Measurements from ENCODE around the gene AP1B1.

AP1B1 gene

DNA sequence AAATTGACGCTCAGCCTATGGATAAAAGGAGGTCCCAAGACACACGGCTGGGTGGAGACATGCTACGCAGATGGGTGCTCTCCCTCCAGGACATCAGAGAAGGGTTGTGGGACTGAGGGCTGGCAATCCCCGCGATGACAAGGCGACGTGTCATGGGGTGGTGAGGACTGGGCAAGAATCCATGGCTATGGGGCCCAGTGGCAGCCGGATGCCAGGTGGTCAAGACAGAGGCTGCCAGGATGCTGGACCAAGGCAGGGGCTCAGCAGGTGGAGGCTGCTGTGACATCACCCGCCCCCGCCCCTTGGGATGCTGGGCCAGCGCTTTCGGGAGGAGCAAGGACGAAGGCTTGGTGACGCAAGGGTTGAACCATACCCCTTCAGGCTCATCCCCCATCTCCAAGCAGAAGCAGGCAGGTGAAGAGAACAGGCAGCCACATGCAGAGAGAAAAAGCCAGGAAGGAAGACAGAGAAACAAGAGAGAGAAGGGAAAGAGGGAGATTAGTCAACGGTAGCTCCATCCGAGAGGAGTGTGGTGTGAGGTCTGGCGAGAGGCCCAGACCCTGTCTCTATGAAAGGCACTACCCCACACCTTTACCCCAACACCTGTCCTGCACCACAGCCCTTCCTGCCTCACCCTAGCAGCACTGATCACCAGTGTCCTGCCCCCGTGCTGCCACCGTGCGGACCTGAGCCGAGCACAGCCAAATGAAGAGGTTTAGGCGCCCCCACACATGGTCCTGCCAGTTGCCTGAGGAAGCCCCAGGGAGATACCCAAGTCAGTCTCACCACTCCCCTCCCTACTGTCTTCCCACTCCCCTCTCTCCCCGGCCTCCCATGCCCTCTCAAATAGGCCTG lies 48.8 kb downstream of the AP1B1 start:
- H3K36me3 Mint-ChIP-seq: peaks cover 53% of the 10 kb centered on the region
- no peak for ATAC-seq (ENCODE audit: low read depth)

GRCh38 chr22:29338398-29338797 lies 50.0 kb downstream of the AP1B1 start:
- H3K36me3 Mint-ChIP-seq: peaks cover 54% of the 10 kb centered on the region
- no peak for ATAC-seq (ENCODE audit: low read depth)
- H3K27ac Mint-ChIP-seq: peak overlapping the region; percentile 62
- H3K27me3 Mint-ChIP-seq: no peaks in the 10 kb centered on the region
- no peak overlapping the region for H3K4me3 Mint-ChIP-seq
- H3K4me1 Mint-ChIP-seq: peaks cover 2% of the 10 kb centered on the region
- no peaks in the 10 kb centered on the region for H3K9me3 Mint-ChIP-seq
- DNase-seq (ENCODE audit: low spot score in 2 of 2): no peak

More for the DNA sequence above, 48.8 kb downstream of the AP1B1 start:
- peaks cover 2% of the 10 kb centered on the region for H3K4me1 Mint-ChIP-seq
- H3K27me3 Mint-ChIP-seq: no peaks in the 10 kb centered on the region
- no peak overlapping the region for H3K4me3 Mint-ChIP-seq
- H3K9me3 Mint-ChIP-seq: no peaks in the 10 kb centered on the region
- H3K27ac Mint-ChIP-seq: no peak overlapping the region
- no peak for DNase-seq (ENCODE audit: low spot score in 2 of 2)

- Mint-ChIP-seq H3K36me3 (peaks cover 53% of the 10 kb centered on the region), H3K27ac (no peak overlapping the region), H3K27me3 (no peaks in the 10 kb centered on the region), H3K4me3 (no peak overlapping the region), H3K4me1 (peaks cover 2% of the 10 kb centered on the region), H3K9me3 (no peaks in the 10 kb centered on the region)
- ATAC-seq (ENCODE audit: low read depth) (no peak), DNase-seq (ENCODE audit: low spot score in 2 of 2) (no peak)
Measured at GRCh38 chr22:29337631-29338284, 50.6 kb downstream of the AP1B1 start.

- Mint-ChIP-seq H3K9me3 (no peaks in the 10 kb centered on the region), H3K27me3 (no peaks in the 10 kb centered on the region), H3K27ac (no peak overlapping the region), H3K4me3 (no peak overlapping the region), H3K36me3 (peaks cover 49% of the 10 kb centered on the region), H3K4me1 (peaks cover 2% of the 10 kb centered on the region)
- no peak for DNase-seq (ENCODE audit: low spot score in 2 of 2)
- ATAC-seq (ENCODE audit: low read depth): no peak
Measured at GRCh38 chr22:29336751-29337490, 51.4 kb downstream of the AP1B1 start.

DNA sequence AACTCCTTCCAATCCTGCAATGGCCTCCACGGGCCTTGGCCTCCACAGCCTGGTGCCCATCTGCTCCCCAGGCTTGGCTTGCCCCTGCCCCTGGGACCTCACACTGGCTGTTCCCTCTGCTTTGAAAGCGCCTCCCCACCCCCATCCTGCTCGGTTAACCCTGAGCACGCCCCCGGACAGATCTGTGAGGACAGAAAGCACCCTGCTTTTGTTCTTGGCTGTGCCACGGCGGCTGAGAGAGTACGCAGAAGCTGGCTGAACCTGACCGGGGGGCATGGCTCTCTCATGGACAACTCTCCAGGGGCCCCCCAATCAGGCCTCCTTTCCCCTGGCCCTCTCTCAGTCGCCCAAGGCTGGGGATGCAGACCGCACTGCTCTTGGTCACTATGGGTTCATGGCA lies 52.7 kb downstream of the AP1B1 start:
- H3K4me3 Mint-ChIP-seq: no peak overlapping the region
- H3K4me1 Mint-ChIP-seq: peaks cover 2% of the 10 kb centered on the region
- no peaks in the 10 kb centered on the region for H3K27me3 Mint-ChIP-seq
- peak overlapping the region; percentile 50 for H3K27ac Mint-ChIP-seq
- no peak for DNase-seq (ENCODE audit: low spot score in 2 of 2)
- H3K9me3 Mint-ChIP-seq: no peaks in the 10 kb centered on the region
- ATAC-seq (ENCODE audit: low read depth): no peak
- H3K36me3 Mint-ChIP-seq: peaks cover 50% of the 10 kb centered on the region

DNA sequence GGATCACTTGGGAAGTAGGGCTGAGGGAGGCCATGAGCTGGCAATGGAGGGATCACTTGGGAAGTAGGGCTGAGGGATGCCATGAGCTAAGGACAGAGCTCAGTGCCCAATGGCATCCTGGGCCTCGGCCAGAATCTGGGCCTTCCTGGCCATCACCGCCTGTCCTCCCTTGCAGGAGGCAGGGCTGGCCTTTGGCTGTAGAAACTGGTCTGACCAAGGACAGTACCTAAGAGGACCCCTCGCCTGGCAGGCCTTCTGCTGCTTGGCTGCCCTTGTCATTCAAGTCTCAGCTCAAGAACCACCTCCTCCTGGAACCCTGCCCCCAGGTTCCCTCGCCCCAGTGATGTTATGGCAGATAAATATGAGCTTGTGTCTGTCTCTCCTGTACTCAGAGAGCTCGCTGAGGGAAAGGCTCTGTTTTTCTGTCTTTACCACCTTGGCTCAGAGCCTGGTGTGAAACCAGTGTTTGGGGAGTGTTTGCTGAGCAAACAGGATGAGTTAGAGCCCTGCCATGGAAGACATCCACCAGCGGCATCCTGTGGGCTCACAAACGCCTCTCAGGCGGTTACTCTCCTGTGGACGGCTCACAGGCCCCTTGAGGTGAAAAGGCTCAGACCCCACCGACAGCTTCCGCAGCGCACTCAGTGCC lies 53.5 kb downstream of the AP1B1 start:
- Mint-ChIP-seq H3K4me1 (peaks cover 2% of the 10 kb centered on the region), H3K9me3 (no peaks in the 10 kb centered on the region), H3K36me3 (peaks cover 43% of the 10 kb centered on the region), H3K27ac (no peak overlapping the region), H3K4me3 (no peak overlapping the region), H3K27me3 (no peaks in the 10 kb centered on the region)
- DNase-seq (ENCODE audit: low spot score in 2 of 2): no peak
- no peak for ATAC-seq (ENCODE audit: low read depth)

DNA sequence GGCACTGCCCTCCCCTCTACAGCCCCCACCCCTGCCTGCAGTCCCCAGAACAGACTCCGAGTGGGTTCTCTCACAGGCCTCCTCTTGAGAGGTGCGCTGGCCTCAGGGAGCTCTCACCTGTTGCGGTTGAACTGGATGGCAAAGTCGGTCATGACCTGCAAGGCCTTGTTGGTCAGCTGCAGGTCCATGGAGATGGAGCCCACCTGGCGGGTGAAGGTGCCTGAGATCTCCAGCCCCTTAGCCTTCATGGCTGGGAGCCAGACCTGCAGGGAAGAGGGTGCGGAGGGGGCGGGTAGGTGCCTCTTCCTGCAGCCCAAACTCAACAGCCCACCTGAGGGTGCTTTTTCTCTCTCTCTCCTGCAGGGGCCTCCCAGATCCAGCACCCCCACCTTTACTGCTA lies 54.2 kb downstream of the AP1B1 start:
- Mint-ChIP-seq H3K27me3 (no peaks in the 10 kb centered on the region), H3K9me3 (no peaks in the 10 kb centered on the region), H3K4me3 (no peak overlapping the region), H3K36me3 (peaks cover 41% of the 10 kb centered on the region), H3K4me1 (peaks cover 2% of the 10 kb centered on the region), H3K27ac (no peak overlapping the region)
- no peak for ATAC-seq (ENCODE audit: low read depth)
- DNase-seq (ENCODE audit: low spot score in 2 of 2): no peak

DNA sequence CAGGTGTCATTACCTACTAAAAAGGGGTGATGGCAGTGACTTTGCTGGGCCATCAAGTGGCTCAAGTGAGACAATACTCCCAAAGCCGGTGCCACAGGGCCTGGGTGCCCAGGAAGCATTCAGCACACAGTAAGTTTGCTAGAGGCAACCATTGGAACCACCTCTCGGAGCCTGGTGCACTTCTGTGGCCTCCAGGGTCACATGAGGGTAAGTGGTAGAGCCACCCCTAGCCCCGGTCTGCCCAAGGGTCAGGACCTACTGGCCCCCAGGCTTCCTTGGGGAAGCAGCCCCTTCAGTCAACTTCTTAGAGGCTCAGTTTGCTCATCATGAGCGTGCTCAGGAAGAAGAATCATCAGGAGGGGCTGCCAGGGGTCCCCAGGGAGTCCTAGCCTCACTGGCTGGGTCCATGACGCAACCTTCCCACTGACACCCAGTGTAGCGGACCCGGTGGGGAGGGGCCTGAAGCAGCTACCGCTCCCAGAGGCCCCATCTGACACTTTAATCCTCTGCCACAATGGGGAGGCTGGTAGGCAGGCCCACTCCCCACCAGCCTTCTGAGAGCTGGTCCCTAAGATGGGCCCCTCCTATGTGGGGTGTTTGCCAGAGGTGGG lies 55.4 kb downstream of the AP1B1 start:
- Mint-ChIP-seq H3K27me3 (no peaks in the 10 kb centered on the region), H3K4me1 (no peaks in the 10 kb centered on the region), H3K9me3 (no peaks in the 10 kb centered on the region), H3K36me3 (peaks cover 39% of the 10 kb centered on the region), H3K27ac (no peak overlapping the region), H3K4me3 (no peak overlapping the region)
- ATAC-seq (ENCODE audit: low read depth) (no peak), DNase-seq (ENCODE audit: low spot score in 2 of 2) (no peak)

GRCh38 chr22:29331658-29332300 lies 56.6 kb downstream of the AP1B1 start:
- Mint-ChIP-seq H3K27ac (peak overlapping the region; percentile 38), H3K36me3 (peaks cover 40% of the 10 kb centered on the region), H3K9me3 (no peaks in the 10 kb centered on the region), H3K4me1 (no peaks in the 10 kb centered on the region), H3K27me3 (no peaks in the 10 kb centered on the region), H3K4me3 (no peak overlapping the region)
- DNase-seq (ENCODE audit: low spot score in 2 of 2): no peak
- no peak for ATAC-seq (ENCODE audit: low read depth)

GRCh38 chr22:29331213-29331612 lies 57.2 kb downstream of the AP1B1 start:
- peak overlapping the region; percentile 38 for H3K27ac Mint-ChIP-seq
- DNase-seq (ENCODE audit: low spot score in 2 of 2): no peak
- no peaks in the 10 kb centered on the region for H3K4me1 Mint-ChIP-seq
- H3K9me3 Mint-ChIP-seq: no peaks in the 10 kb centered on the region
- H3K27me3 Mint-ChIP-seq: no peaks in the 10 kb centered on the region
- H3K36me3 Mint-ChIP-seq: peaks cover 41% of the 10 kb centered on the region
- no peak overlapping the region for H3K4me3 Mint-ChIP-seq
- ATAC-seq (ENCODE audit: low read depth): no peak

DNA sequence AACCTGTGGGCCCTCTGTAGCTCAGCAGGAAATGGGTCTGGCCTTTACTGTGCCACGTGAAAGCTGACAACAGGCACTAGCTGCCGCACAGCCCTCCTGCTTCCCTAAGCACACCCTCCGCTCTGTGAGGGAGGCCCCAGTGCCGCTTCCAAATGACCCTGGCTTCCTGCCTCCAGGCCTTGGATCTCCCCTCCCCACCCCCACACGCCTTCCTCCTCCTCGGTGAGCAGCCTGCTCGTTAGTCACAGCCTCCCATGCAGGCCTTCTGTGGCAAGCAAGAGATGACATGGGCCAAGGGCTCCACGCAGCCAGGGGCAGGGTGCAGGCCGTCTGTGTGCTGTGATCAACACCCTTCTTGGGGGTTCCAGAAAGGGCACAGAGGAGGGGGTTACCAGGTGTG lies 57.6 kb downstream of the AP1B1 start:
- no peak overlapping the region for H3K27ac Mint-ChIP-seq
- no peaks in the 10 kb centered on the region for H3K4me1 Mint-ChIP-seq
- no peak overlapping the region for H3K4me3 Mint-ChIP-seq
- no peaks in the 10 kb centered on the region for H3K27me3 Mint-ChIP-seq
- DNase-seq (ENCODE audit: low spot score in 2 of 2): no peak
- peaks cover 37% of the 10 kb centered on the region for H3K36me3 Mint-ChIP-seq
- no peaks in the 10 kb centered on the region for H3K9me3 Mint-ChIP-seq
- ATAC-seq (ENCODE audit: low read depth): no peak

DNA sequence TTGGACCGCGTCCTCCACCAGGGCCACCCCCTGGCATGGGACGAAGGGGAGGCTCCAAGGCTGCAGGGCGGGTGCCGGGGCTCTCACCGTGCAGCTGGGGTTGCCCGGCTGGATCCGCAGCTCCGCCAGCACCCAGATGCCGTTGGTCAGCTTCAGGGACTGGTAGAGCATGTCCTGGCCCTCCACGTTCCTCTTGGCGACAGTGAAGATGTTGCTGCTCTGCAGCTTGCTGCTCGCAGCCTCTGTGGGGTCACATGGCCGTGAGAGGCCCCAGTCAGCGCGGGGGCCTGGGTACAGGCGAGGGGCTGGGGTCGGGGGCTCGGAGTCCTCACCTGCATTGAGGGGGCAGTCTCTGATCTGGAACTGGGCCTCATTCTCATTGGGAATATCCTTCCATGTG lies 58.1 kb downstream of the AP1B1 start:
- H3K36me3 Mint-ChIP-seq: peaks cover 34% of the 10 kb centered on the region

DNA sequence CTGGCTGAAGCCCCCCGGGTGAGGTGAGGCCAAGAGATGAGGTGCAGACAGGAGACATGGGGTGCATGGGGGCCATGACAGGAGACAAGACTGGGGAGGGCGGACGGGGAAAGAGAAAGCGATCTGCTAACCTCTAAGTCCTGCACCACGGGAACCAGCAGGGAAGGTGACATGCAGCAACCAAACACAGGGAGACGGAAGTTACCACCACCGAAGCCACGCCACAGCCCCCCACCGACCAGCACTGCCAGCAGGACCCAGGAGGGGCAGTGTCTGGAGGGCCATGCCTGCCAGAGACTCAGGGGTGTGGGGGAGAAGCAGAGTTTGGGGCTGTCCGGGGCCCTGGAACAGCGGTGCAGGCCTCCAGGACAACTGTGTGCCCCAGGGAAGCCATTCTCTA lies 58.8 kb downstream of the AP1B1 start:
- Mint-ChIP-seq H3K9me3 (no peaks in the 10 kb centered on the region), H3K4me3 (no peak overlapping the region), H3K27ac (peak overlapping the region; percentile 83), H3K4me1 (no peaks in the 10 kb centered on the region), H3K36me3 (peaks cover 31% of the 10 kb centered on the region), H3K27me3 (no peaks in the 10 kb centered on the region)
- DNase-seq (ENCODE audit: low spot score in 2 of 2): no peak
- no peak for ATAC-seq (ENCODE audit: low read depth)

More for the DNA sequence above, 58.1 kb downstream of the AP1B1 start:
- H3K9me3 Mint-ChIP-seq: no peaks in the 10 kb centered on the region
- no peaks in the 10 kb centered on the region for H3K27me3 Mint-ChIP-seq
- no peak overlapping the region for H3K27ac Mint-ChIP-seq
- H3K4me1 Mint-ChIP-seq: no peaks in the 10 kb centered on the region
- no peak for ATAC-seq (ENCODE audit: low read depth)
- no peak overlapping the region for H3K4me3 Mint-ChIP-seq
- DNase-seq (ENCODE audit: low spot score in 2 of 2): no peak

All from memory B cell (primary cell).